Activated CD8-positive, alpha-beta memory T cell treated with anti-CD3 and anti-CD28 coated beads for 36 hours (primary cell): ENCODE measurements around the gene ZNF441. TPM values are rescaled to one million over a fixed set of nuclear protein-coding genes. Genes with fewer than 3 reads are reported as not detected.
"Not testable (repeated sequence)": the region's sequence is repeated elsewhere in the genome, so short reads cannot be mapped to it uniquely, and the experiment has no call there.

Source experiments
- CTCF ChIA-PET: fragments of 350-600 bp; sonication (Branson Sonifier 250); formaldehyde crosslinking; loops from one replicate; lab custom pipeline; 2021; ENCODE audit warnings: antibody characterized with exemption; lab: Charles Lee
- POLR2A ChIA-PET: fragments of 350-600 bp; sonication (Branson Sonifier 250); formaldehyde crosslinking; loops from one replicate; lab custom pipeline; 2021; ENCODE audit warnings: antibody characterized with exemption; lab: Charles Lee
- total RNA-seq, 2 experiments: library from RNA; stranded (reverse); gene quantifications; one replicate each; pipeline ENCODE4 v1.2.3, GENCODE V29; 2021

ZNF441 gene
- total RNA-seq, 2 experiments from 2014 or later, result 4.7 to 5.4 TPM

DNA sequence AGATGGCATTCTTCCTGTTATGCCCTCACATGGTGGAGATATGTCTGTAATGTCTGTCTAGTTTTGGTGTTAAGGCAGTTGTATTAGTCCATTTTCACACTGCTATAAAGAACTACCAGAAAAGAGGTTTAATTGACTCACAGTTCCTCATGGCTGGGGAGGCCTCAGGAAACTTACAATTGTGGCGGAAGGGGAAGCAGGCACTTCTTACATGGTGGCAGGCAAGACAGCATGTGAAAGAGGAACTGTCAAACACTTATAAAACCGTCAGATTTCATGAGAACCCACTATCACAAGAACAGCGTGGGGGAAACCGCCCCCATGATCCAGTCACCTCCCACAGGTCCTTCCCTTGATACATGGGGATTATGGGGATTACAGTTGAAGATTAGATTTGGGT lies 3.2 kb downstream of the ZNF441 start:
- ChIA-PET CTCF (no interaction called here), POLR2A (no interaction called here)

DNA sequence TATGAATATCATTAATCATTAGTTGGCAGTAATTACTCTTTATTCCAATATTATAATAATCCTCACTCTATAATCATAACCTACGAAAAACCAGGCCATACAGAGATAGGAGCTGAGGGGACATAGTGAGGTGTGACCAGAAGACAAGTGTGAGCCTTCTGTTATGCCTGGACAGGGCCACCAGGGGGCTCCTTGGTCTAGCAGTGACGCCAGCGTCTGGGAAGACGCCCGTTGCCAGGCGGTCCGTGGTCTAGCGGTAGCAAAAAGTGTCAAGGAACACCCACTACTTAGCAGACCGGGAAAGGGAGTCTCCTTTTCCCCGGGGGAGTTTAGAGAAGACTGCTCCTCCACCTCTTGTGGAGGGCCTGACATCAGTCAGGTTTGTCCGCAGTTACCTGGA lies 4.7 kb downstream of the ZNF441 start:
- POLR2A ChIA-PET, result interaction anchor here (0.7 to 0.8 kb wide), 2 partner anchors 21 to 269 kb away, joined by 4 to 6 read pairs; no protein-coding TSS in a partner anchor
- CTCF ChIA-PET, result not testable (repeated sequence)

DNA sequence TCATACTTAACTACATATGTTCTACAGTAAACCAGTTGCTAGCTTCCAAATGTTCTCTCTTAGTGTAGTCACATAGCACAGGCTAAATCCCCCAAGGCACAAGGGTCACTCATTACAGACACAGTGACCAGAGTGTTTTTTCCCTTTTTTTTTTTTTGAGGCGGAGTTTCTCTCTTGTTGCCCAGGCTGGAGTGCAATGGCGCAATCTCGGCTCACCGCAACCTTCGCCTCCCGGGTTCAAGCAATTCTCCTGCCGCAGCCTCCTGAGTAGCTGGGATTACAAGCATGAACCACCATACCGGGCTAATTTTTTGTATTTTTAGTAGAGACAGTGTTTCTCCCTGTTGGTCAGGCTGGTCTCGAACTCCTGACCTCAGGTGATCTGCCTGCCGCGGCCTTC lies 9.9 kb downstream of the ZNF441 start:
- POLR2A ChIA-PET, result not testable (repeated sequence)
- CTCF ChIA-PET, result interaction anchor here (0.7 kb wide), 1 partner anchor 12 kb away, joined by 3 read pairs; no protein-coding TSS in a partner anchor

DNA sequence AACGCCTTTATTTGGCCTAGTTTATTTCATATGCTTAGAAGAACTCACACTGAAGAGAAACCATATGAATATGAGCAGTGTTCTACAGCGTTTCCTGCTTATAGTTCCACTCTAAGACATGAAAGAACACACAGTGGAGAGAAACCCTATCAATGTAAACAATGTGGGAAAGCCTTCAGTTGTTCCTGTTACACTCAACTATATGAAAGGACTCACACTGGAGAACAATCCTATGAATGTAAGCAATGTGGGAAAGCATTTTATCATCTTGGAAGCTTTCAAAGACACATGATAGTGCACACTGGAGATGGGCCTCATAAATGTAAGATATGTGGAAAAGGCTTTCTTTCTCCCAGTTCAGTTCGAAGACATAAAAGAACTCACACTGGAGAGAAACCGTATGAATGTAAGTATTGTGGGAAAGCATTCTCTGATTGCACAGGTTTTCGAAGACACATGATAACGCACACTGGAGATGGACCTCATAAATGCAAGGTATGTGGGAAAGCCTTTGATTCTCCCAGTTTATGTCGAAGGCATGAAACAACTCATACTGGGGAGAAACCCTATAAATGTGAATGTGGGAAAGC lies 13.7 kb downstream of the ZNF441 start:
- CTCF ChIA-PET, result no interaction called here
- POLR2A ChIA-PET, result no interaction called here

DNA sequence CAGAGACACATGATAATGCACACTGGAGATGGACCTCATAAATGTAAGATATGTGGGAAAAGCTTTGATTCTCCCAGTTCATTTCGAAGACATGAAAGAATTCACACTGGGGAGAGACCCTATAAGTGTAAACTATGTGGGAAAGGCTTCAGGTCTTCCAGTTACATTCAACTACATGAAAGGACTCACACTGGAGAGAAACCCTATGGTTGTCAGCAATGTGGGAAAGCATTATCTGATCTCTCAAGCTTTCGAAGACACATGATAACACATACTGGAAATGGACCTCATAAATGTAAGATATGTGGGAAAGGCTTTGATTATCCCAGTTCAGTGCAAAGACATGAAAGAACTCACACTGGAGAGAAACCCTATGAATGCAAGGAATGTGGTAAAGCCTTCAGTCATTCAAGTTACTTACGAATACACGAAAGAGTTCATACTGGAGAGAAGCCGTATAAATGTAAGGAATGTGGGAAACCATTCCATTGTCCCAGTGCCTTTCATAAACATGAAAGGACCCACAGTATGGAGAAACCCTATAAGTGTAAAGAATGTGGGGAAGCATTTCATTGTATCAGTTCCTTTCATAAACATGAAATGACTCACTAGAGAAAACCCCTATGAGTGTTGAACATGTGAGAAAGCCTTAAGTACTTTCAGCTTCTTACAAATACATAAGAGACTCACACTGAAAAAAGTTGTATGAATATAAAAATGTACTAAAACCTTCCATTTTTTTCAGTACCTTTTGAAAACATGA lies 14.7 kb downstream of the ZNF441 start:
- CTCF ChIA-PET, result no interaction called here
- POLR2A ChIA-PET, result no interaction called here

DNA sequence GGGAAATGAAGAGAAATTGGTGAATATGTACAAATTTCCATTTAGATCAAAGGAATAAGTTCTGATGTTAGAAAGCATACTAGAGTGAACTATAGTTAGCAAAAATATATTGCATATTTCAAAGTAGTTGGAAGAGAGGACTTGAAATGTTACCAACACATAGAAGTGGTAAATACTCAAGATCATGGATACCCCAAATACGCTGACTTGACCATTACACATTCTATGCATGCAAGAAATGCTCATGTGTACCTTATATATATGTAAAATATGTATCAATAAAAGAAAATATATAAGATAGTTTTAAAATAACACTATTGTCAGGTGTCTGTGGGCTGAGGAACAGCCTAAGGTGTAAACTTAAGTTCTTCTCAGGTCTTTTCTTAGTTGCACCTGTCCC lies 17.0 kb downstream of the ZNF441 start:
- ChIA-PET CTCF (no interaction called here), POLR2A (no interaction called here)

DNA sequence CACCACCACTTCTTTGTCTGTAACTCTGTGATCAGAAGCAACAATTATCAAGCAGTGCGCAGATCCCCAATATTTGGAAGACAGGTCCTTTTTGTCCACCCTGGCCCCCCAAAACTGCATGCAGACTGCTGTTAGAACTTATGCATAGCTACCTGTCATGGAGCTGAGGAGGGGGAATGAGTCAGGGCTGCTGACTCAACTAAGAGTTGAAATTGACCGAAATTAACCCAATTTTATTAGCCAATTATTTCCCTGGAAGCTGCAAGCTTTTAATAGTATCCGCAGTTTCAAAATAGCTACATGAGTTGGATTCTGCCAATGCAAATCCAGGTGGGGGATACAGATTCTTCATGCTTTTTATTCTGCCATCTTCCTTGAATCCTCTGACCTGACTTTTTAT lies 17.6 kb downstream of the ZNF441 start:
- POLR2A ChIA-PET, result no interaction called here
- CTCF ChIA-PET, result no interaction called here

DNA sequence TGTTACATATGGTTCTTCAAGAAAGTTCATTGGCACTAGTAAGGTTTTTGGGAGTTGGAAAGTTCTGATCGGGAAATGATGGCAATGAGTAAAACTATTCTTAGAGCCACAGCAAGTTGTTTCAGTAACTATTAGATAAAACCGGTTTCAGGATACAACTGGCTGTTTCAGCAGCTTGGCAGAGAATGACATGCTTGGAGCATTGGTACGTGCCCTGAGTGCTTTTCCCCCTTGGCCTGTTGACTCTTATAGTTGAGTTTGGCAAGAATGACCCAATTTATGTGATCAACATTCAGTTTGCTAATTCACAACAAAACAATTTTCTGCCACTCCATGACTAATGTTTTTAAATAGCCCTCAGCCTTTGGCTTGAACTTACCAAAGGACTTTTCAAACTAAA lies 20.7 kb downstream of the ZNF441 start:
- POLR2A ChIA-PET, result no interaction called here
- CTCF ChIA-PET, result no interaction called here

DNA sequence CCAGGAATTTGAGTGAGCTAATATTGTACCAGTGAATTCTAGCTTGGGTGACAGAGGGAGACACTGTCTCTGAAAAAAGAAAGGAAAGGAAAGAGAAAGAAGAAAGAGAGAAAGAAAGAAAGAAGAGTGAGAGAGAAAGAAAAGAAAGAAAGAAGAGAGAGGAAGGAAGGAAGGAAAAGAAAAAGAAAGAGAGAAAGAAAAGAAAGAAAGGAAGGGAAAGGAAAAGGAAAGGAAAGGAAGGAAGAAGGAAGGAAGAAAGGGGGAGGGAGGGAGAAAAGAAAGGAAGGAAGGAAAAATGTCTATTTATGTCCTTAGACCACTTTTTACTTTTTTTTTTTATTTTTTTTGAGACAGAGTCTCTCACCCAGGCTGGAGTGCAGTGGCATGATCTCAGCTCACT lies 26.1 kb downstream of the ZNF441 start:
- ChIA-PET CTCF (interaction anchor here (0.6 kb wide), 1 partner anchor 22 kb away, joined by 4 read pairs; no protein-coding TSS in a partner anchor), POLR2A (interaction anchor here (0.6 kb wide), 1 partner anchor 22 kb away, joined by 6 read pairs; no protein-coding TSS in a partner anchor)

DNA sequence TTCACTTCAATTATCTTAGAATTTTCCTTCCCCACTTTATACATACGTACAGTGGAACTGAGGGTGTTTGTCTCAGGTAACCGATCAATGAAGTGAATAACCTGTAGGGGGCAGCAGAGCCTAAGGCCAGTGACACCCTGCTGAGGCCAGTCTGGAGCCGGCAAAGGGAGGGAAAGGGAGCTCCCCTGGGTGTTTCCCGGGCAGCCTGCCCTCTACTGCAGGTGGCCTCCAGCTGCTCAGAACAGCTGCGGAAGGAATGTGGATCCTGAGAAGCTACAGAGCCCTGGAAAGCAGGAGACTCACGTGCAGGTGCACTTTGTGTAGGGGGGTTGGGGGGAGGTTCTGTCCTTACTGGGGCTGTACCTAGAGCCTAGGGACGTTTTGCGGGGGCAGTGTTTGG lies 30.7 kb downstream of the ZNF441 start:
- POLR2A ChIA-PET, result interaction anchor here (0.6 to 1.3 kb wide), 6 partner anchors 23 to 781 kb away, joined by 3 to 5 read pairs (median 4); partner anchors contain the start of gene ZNF441
- CTCF ChIA-PET, result interaction anchor here (0.6 to 5.3 kb wide), 32 partner anchors 10 to 458 kb away, joined by 3 to 48 read pairs (median 4); partner anchors contain the start of genes ZNF20, ZNF439, ZNF440 and ZNF441

DNA sequence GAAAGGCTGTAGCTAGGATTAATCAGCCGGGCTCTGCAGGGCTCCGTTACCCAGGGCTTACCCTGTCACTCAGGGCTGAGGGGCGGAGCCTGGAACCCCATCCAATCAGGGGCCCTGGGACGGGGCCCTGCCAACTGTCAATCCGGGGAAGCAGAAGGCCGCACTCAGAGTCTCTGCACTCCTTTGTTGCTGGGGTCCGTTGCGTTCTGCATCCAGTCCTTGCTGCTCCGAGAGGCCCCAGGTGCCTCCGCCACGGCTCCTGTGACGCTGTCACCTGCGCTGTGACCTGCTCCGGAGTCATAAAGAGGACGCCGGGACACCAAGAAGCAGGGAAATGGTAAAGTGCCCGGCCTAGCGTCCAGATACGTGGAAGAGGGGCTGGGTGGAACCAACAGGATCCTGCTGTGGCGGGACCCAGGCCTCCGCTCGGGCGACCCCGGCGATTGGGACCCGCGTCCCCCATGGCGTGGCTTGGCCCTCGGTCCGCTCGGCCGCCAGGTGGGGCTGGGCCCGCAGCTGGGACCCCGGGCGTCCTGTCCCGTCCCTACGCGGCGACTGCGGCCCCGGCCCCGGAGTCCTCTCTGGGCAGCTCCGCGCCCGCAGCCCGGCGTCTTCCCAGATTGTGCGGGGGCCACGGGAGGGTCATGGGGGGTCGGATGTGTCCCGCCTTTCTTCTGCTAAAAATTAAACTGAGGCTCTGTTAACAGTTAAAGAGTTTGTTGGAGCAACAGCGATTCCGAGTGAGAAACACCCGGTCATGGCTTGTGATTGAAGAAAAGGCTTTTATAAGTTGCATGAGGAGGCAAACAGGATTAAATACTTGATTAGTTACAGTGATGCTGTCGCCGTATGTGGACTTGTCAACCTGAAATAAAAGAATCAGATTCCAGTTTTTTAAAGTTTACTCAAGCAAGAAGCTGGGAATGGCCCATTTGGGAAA lies 31.9 kb downstream of the ZNF441 start, which contains the start of gene ZNF491:
TSS of gene ZNF491 (plus strand) at position 133 of the 940 bp plus-strand sequence. CDS start 7,431 bp downstream, outside the sequence.
- ChIA-PET CTCF (interaction anchor here (0.8 to 5.3 kb wide), 21 partner anchors 9 to 342 kb away, joined by 3 to 48 read pairs (median 5); partner anchors contain the start of genes ZNF20, ZNF440, ZNF763 and ZNF823), POLR2A (interaction anchor here (0.6 to 1.3 kb wide), 2 partner anchors 189 to 753 kb away, joined by 3 to 5 read pairs; no protein-coding TSS in a partner anchor)

DNA sequence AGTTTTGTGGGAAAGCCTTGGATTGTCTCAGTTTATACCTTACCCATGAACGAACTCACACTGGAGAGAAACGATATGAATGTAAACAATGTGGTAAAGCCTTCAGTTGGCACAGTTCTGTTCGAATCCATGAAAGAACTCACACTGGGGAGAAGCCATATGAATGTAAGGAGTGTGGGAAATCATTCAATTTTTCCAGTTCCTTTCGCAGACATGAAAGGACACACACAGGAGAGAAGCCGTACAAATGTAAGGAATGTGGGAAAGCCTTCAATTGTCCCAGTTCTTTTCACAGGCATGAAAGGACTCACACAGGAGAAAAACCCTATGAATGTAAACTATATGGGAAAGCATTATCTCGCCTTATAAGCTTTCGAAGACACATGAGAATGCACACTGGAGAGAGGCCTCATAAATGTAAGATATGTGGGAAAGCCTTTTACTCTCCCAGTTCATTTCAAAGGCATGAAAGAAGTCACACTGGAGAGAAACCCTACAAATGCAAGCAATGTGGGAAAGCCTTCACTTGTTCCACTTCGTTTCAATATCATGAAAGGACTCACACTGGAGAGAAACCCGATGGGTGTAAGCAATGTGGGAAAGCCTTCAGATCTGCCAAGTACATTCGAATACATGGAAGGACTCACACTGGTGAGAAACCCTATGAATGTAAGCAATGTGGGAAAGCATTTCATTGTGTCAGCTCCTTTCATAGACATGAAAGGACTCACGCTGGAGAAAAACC lies 39.7 kb downstream of the ZNF441 start:
- POLR2A ChIA-PET, result no interaction called here
- CTCF ChIA-PET, result interaction anchor here (2.7 kb wide), 1 partner anchor 9 kb away, joined by 11 read pairs; the partner anchor contains the start of gene ZNF491

DNA sequence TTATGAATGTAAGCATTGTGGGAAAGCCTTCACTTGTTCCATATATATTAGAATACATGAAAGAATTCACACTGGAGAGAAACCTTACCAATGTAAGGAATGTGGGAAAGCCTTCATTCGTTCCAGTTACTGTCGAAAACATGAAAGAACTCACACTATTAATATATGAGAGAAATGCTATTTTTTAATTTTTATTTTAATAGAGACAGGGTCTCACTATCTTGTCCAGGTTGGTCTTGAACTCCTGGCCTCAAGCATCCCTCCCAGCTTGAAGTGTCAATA lies 40.2 kb downstream of the ZNF441 start:
- POLR2A ChIA-PET, result no interaction called here
- CTCF ChIA-PET, result interaction anchor here (2.7 kb wide), 1 partner anchor 10 kb away, joined by 11 read pairs; the partner anchor contains the start of gene ZNF491

DNA sequence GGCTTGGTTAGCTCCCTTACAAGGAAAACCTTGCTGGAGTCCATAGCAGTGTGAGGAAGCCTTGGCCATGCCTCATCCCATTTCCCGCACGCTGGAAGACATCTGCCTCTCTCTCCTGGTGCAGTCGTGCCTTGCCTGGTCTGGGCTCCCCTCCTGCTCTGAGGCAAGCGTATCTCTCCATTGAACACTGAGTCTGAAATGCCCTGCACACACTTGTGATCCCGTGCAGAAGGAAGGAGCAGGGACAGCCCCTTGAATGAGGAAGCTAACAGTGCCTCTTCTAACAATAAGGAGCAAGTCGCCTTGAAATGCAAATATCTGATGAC lies 46.9 kb downstream of the ZNF441 start:
- ChIA-PET POLR2A (interaction anchor here (0.5 to 0.9 kb wide), 3 partner anchors 35 to 276 kb away, joined by 3 read pairs; partner anchors contain the start of gene ZNF441), CTCF (interaction anchor here (0.6 to 5.1 kb wide), 5 partner anchors 9 to 441 kb away, joined by 3 to 48 read pairs (median 3); partner anchors contain the start of gene ZNF491)

DNA sequence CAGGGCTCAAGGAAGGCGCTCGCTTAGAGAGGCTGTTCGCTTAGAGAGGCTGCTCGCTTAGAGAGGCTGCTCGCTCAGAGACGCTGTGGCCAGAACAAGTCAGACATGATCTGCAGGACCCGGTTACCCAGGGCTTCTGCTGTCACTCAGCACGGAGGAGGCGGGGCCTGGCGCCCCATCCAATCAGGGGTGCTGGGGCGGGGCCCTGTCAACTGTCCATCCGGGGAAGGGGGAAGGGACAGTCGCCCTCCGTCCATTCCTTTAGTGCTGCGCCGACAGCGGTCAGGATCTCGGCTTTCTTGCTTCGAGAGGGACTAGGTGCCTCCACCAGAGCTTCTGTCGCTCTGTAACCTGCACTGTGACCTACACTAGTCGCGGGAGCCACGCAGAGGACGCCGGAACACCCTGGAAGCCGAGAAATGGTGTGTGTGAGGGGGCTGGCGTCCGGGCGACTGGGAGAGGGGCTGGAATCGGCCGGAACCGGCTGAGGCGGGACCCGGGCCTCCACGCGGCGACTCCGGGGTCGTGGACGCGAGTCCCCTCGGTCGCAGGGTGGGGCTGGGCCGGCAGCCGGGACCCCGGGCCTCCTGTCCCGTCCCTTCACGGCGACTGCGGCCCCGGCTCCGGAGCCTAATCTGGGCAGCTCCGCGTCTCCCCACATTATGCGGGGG lies 47.4 kb downstream of the ZNF441 start, which contains the start of gene ZNF440:
TSS of gene ZNF440 (plus strand) at position 245 of the 671 bp plus-strand sequence. CDS start at position 420, 175 bp downstream.
- CTCF ChIA-PET, result interaction anchor here (0.6 to 5.1 kb wide), 3 partner anchors 15 to 442 kb away, joined by 4 to 48 read pairs (median 6); partner anchors contain the start of gene ZNF491
- POLR2A ChIA-PET, result interaction anchor here (0.7 to 0.9 kb wide), 2 partner anchors 35 to 47 kb away, joined by 3 read pairs; partner anchors contain the start of gene ZNF441

DNA sequence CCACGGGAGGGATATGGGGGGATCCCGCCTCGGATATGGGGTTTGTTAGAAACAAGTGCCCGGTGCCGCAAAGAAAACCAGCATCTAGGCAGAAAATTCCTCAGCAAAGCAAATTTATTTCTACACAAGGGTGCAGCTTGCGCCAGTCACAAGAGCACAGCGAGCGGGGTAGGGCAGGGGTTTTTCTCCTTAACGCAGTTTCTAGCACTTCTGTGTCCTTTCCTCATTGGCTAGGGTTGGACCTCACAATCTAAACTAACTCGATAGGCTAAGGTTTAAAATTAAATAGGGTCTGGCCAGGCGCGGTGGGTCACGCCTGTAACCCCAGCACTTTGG lies 47.9 kb downstream of the ZNF441 start:
- ChIA-PET CTCF (interaction anchor here (1.0 to 5.1 kb wide), 3 partner anchors 13 to 108 kb away, joined by 3 to 48 read pairs (median 6); partner anchors contain the start of gene ZNF491), POLR2A (no interaction called here)

DNA sequence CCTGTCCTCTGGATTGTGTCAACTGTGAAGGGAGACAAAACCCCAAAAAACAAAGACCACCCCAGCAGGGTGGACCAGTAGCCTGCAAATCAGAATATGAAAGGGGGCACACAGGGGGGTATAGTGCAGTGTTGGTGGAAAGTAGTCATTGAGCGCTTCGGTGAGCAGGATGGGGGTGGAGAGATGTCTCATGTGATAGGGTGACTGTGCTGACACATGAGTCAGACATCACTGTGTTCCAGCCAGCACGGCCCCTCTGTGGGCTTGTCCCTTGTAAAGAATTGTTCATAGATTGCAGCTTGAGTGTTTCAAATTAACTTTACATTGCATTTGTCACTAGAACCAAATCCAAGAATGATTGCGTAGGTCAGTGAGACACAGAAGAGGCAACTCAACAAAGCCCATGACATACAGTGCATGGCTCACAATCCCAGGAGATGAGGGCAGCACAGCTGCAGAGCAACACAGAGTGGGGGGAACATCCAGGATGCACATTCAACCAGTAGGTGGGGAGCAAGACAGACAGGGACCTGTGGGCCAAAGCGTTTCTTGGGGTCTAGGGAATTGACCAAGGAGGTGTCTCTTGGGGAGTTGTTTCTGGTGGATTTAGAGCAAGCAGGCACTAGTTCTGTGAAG lies 54.8 kb downstream of the ZNF441 start:
- CTCF ChIA-PET, result no interaction called here
- POLR2A ChIA-PET, result no interaction called here
